ENCODE results near the gene ING5.
"Not testable (repeated sequence)": the region's sequence is repeated elsewhere in the genome, so short reads cannot be mapped to it uniquely, and the experiment has no call there.

The ING5 gene

DNA sequence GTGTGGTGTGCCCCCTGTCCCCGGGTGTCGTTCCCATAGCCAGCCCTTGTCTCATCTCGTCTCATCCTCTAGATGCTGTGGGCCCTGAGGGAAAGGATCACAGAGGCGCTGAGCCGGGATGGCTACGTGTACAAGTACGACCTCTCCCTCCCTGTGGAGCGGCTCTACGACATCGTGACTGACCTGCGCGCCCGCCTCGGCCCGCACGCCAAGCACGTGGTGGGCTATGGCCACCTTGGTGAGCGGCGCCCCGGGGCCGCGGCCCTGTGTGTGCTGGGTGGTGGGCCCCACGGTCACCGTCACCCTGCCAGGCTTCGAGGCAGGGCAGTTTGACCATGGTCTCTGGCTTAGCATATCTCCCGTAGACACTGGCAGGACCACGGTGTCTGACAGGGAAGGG, 53.9 kb downstream of the ING5 start:
- in situ Hi-C loops (cut with MboI; ENCODE audit: low sequenced_read_pairs): no loop called here

DNA sequence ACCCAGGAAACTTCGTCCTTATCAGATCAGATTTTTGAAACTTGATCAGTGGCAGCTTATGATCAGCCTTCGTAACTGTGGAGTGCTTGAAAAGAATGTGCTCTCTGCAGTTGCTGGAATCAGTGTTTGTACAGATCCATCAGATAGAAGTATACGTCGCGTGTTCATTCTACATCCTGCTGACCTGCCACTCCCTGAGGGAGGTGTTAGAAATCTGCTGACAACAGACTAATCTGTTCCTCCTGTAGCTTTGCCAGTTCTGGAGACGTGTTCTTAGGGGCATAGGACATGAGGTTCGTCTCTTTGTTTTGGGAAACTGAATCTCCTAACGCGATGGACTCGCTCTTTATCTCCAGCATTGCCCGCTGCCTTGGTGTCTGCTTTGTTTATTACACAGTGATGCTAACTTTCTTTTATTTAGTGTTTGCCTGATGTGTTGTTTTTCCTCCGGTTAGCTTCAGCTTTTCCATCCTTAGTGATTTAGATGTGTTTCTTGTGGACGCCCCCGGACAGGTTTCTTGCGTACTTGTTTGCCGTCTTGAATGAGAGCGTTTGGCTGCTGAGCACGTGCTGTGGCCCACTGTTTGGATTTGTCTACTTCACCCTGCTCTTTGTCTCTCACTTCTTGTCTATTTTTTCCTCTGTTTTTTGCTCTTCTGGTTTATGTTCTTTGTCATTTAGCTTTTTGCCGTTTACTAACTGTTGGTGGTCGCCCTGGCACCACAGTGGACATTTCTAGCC, 57.4 kb downstream of the ING5 start:
- in situ Hi-C loops (cut with MboI; ENCODE audit: low sequenced_read_pairs): no loop called here

- in situ Hi-C loops (cut with MboI; ENCODE audit: low sequenced_read_pairs): not testable (repeated sequence)
Measured at GRCh38 chr2:241759893-241760292, 58.1 kb downstream of the ING5 start.

- in situ Hi-C loops (cut with MboI; ENCODE audit: low sequenced_read_pairs): no loop called here
Measured at GRCh38 chr2:241760301-241760771, 58.5 kb downstream of the ING5 start.

DNA sequence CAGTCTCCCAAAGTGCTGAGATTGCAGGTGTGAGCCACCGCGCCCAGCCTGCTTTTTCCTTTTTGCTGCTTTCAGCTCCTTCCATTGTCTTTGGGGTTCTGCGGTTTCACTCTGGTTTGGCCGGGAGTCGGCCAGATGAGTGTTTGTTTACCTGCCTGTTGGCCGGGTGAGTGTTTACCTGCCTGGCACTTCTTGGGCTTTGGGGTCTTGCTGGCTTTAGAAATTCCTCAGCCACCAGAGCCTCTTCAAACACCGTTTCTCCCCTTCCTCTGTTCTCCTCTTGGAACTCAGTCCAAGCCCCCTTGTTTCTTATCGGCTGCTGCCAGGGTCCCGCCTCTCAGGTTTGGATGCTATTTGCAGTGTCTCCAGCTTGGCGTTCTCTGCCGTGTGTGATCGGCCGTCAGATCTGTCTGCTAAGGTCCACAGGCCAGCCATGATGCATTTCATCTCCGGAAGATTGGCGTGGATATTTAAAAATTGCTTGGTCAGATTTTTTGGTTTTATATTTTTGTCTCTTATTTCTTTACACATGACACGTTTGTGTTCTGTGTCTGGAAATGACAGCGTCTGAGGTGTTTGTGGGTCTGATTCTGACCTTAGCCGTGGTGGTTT, 60.6 kb downstream of the ING5 start:
- in situ Hi-C loops (cut with MboI; ENCODE audit: low sequenced_read_pairs): no loop called here

- in situ Hi-C loops (cut with MboI; ENCODE audit: low sequenced_read_pairs): no loop called here
Measured at GRCh38 chr2:241762933-241763369, 61.1 kb downstream of the ING5 start.

- in situ Hi-C loops (cut with MboI; ENCODE audit: low sequenced_read_pairs): no loop called here
Measured at GRCh38 chr2:241763551-241764274, 61.9 kb downstream of the ING5 start.

DNA sequence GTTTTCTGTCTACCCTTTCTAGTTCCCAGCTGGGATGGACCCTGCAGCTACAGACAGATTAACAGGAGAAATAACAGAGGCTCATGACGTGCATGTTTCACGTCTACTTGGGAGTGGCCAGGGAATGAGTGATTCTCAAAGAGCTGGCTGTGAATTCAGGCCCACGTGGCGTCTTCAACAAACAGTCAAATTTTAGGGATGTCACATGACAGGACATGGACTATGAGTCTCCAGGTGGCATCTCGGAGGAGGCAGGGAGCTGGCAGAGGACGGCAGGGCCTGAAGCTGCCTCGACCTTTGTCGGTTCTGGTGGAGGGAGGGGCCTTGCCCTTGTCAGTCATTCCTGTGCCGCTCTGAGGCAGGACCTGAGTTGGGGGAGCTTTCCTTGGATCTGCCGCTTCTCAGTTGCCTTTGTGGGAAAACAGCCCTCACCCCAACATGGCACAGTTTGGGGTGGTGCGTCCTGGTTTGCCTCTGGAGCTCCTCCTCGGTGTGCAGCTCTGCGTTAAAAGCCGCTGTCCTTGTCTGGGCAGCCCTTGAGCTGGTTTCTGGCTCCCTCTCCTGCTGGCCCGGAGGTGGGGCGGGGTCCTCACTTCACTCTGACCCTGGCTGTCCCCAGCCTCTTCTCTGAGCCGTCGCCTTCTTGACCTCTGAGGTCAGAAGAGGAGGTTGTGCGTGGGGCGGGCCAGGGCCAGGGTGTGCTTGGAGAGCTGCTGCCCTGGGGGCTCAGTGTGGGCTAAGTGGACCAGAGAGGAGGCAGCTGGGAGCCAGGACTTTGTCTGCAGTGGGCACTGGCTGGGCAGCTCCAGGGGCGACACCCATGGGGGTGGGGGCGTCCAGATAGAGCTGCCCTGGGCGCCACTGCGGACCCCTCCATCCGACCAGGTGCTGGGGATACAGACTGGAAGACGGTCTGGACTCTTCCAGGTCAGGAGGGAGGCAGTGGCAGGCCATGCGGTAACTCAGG, 62.7 kb downstream of the ING5 start:
- in situ Hi-C loops (cut with MboI; ENCODE audit: low sequenced_read_pairs): no loop called here

GRCh38 chr2:241767464-241768250, 65.8 kb downstream of the ING5 start:
- in situ Hi-C loops (cut with MboI; ENCODE audit: low sequenced_read_pairs): no loop called here

- in situ Hi-C loops (cut with MboI; ENCODE audit: low sequenced_read_pairs): no loop called here
Measured at GRCh38 chr2:241768251-241768711, 66.4 kb downstream of the ING5 start.

DNA sequence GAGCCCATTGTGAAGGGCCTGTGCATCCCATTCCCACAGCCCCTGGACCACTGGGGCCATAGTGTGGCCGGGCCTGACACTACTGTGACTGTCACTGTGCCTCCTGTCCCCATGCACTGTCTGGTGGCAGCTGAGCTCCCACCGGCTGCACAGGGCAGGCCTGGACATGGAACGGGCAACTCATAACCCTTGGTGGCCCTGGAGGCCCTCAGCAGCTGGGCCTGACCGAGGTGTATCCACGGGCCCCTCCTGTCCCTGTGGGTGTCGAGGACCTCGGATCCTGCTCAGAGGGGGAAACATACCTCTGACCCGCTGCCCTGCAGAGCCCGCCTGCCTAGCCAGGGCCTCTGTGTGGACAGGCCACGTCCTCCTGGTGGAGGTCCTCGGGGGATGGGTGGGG, 67.0 kb downstream of the ING5 start:
- in situ Hi-C loops (cut with MboI; ENCODE audit: low sequenced_read_pairs): no loop called here

DNA sequence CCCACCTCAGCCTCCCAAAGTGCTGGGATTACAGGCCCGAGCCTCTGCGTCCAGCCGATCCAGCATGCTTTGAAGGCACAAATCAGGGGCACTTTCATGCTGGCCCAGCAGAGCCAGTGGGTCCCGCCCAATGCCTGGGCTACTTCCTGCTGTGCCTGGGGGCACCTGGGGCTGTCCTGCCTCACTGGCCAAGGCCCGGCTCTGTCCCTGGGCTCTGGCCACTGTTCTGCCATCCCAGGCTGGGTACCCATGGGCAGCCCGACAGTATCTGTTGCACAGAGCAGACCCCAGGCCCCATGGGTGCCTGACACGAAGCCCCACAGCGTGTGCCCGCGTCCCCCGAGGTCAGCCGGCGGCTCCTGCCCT, 68.0 kb downstream of the ING5 start:
- in situ Hi-C loops (cut with MboI; ENCODE audit: low sequenced_read_pairs): no loop called here

- in situ Hi-C loops (cut with MboI; ENCODE audit: low sequenced_read_pairs): no loop called here
Measured at GRCh38 chr2:241770185-241770935, 68.5 kb downstream of the ING5 start.

DNA sequence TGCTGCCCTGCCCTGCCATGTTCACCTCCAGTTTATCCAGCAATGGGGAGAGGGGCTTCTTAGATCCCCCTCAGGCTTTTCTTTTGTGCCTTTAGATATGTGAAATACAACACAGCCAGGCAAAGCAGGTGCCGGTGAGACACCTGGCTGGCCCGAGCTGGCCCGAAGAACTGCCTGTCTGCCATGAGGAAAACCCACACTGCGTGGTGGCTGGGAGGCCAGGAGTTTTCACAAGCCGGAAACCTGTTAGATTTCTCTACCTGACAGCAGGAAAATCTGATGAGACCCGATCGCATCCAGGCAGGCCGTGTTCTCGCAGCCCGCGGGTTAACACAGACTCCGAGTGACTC, 69.1 kb downstream of the ING5 start:
- in situ Hi-C loops (cut with MboI; ENCODE audit: low sequenced_read_pairs): no loop called here

- in situ Hi-C loops (cut with MboI; ENCODE audit: low sequenced_read_pairs): no loop called here
Measured at GRCh38 chr2:241771286-241772062, 69.6 kb downstream of the ING5 start.

DNA sequence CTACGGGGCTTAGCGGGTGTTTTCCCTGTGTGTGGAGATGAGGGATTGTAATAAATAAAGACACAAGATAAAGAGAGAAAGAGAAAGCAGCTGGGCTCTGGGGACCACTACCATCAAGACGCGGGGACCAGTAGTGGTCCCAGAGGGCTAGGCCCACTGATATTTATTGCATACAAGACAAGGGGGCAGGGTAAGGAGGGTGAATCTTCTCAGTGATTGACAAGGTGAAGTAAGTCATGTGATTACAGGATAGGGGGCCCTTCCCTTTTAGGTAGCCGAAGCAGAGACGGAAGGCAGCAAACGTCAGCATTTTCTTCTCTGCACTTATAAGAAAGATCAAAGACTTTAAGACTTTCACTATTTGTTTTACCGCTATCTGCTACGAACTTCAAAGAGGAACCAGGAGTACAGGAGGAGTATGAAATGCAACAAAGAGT, 70.2 kb downstream of the ING5 start:
- in situ Hi-C loops (cut with MboI; ENCODE audit: low sequenced_read_pairs): no loop called here

DNA sequence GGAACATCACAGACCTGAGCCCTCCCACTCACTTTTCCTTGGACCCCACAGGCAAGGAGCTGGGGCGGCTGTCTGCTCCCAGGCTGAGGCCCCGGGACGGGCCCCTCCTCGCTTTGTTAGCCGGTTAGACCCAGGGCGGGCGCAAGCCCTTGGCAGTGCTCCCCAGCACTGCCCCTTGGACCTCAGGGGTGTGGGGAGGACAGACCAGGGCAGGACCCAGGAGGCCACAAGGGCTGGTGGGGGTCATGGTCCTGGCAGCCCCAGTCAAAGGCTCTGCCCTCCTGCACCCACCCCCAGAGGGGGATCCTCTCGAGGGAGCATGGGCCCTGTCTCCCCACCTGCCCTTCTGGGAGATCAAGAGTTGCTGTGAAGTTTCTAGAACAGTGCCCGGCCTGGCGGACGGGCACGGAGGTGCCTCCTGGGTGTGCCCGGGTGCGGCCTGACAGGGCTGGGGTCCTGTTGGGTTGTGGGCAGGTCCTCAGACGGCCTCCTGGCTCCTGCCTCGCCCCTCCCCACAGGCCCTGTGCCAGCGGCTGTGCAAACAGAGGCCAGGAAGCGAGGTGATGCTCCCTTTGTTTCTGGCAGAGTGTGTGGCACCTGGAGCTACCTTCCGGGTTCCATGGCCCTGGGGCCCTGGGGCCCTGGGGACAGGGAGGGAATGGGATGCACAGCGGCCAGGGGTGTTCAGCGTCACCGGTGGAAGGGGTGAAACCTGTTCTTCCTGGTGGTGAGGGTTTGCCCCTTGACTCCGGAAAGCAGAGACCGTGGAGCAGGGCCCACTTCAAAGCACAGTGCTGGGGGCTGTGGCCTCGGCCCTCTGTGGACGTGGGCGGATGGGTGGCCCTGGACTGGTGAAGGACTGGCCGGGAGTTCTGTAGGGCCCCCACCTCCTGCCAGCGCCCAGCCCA, 71.9 kb downstream of the ING5 start:
- in situ Hi-C loops (cut with MboI; ENCODE audit: low sequenced_read_pairs): no loop called here

Measured in HL-60/S4 treated with retinoic acid at 250 ng/mL for 4 days and 3 days (cell line).